COLO829 (cell line): Measurements from ENCODE around the gene MTX2.
A peak's percentile ranks its signal among the peaks of the same experiment; 100 is the strongest.
"Not testable (repeated sequence)": the region's sequence is repeated elsewhere in the genome, so short reads cannot be mapped to it uniquely, and the experiment has no call there.

Experiments used
- DNase-seq: peaks from one replicate; pipeline ENCODE4 v3.0.0; 2012; ENCODE audit warnings: low spot score

Gene MTX2

GRCh38 chr2:176291335-176291734 is 22.1 kb downstream of the MTX2 start:
- no peak for DNase-seq

DNA sequence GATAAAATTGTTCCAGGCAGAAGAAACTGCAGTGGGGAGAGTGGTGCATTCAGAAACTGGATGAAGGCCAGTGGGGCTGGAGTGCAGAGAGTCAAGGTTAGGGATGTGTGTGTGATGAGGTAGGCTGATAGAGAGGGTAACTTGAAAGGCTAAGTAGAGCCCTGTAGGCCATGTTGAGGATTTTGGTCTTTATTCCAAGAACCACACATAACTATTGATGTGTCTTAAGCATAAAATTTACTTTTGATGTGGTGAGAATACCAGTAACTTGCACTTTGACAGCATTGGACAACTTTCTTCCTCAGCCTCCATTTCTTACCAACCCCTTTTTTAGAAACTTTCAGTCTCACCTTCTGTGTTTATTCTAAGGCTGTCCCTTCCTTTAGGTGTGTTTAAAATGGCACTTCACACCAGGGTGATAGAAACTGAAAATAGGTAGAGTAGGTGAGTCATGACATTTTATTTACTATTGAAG is 22.6 kb downstream of the MTX2 start:
- DNase-seq, result no peak

- no peak for DNase-seq
Measured at GRCh38 chr2:176292608-176293007, 23.4 kb downstream of the MTX2 start.

GRCh38 chr2:176293334-176293733 is 24.1 kb downstream of the MTX2 start:
- no peak for DNase-seq

DNA sequence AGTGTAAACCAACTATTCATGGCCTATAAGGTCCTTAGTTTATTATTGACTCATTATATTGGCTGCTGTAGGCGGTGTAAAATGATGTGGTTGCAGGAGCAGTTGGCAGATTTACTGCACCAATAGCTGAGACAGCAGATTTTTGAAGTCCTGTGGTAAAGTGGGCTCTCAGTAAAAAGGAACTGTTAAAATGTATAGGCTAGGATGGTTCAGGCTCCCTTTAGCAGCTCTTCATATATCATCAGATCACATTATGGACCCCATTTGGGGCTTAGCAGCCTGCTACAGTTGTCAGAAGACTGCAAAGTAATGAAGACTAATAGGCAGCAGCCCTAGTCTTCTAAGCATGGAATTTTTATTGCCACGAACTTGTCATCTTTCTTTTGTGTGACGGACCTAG is 27.8 kb downstream of the MTX2 start:
- no peak for DNase-seq

DNA sequence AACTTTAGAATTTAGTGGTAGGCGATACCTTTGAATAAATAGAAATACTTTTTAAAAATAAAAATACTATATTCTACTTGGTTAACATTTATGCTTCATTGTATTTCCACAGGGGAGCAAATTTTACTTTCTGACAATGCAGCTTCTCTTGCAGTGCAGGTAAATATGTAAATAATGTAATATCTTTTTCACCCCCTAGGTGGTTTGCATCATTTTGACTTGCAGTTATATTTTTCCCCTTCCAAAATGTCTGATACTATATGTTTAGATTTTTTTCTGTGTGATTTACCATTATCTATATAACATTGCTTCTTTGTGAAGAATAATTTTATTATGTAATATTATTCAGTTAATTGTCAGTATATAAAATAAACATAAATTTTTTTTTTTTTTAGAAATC is 28.5 kb downstream of the MTX2 start:
- no peak for DNase-seq

DNA sequence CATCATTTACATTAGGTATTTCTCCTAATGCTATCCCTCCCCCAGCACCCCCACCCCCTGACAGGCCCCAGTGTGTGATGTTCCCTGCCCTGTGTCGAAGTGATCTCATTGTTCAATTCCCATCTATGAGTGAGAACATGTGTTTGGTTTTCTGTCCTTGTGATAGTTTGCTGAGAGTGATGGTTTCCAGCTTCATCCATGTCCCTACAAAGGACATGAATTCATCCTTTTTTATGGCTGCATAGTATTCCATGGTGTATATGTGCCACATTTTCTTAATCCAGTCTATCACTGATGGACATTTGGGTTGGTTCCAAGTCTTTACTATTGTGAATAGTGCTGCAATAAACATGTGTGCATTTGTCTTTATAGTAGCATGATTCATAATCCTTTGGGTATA is 36.8 kb downstream of the MTX2 start:
- DNase-seq, result not testable (repeated sequence)

GRCh38 chr2:176317199-176317598 is 48.0 kb downstream of the MTX2 start:
- no peak for DNase-seq

DNA sequence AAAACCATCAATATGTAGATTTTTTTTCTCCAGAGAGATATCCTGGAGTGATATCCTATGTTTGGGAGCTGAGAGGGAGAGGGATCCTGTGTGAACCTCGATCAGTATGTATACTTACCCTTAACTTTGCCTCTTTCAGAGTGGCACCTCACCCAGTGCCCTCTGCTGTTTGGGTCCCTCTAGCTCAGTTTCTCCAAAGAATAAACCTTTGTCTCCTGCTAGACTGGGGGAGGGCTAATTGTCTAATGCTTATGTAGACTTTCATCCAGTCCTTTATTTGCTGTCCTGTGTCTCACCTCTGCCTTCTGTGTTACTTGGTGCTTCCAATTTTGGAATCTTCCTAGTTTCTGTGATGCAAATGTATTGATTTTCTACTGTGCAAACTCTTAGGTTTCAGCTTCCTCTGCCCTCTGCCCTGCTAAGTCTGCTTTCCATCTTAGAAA is 48.4 kb downstream of the MTX2 start:
- DNase-seq, result no peak

GRCh38 chr2:176321916-176322315 is 52.7 kb downstream of the MTX2 start:
- DNase-seq, result peak; percentile 13

DNA sequence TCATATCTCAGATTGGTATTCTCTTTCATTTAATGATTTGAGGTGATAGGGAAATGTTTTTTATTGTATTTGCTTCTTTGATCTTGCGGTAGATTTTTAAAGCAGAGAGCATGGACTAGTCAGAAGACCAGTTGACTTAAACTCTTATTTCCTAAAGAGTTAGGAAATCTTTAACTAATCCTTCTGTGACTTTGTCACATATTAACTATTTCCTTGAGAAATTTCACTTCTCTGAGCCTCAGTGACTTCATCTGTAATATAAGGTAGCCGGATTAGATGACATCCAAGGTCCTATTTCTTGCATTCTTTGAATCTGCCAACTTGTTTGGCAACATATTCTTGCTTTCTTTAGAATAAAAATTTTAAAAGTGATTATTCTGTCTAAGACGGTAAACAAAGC is 55.6 kb downstream of the MTX2 start:
- DNase-seq, result no peak

- DNase-seq, result no peak
Measured at GRCh38 chr2:176325732-176326131, 56.5 kb downstream of the MTX2 start.

- DNase-seq, result no peak
Measured at GRCh38 chr2:176328149-176328548, 58.9 kb downstream of the MTX2 start.

DNA sequence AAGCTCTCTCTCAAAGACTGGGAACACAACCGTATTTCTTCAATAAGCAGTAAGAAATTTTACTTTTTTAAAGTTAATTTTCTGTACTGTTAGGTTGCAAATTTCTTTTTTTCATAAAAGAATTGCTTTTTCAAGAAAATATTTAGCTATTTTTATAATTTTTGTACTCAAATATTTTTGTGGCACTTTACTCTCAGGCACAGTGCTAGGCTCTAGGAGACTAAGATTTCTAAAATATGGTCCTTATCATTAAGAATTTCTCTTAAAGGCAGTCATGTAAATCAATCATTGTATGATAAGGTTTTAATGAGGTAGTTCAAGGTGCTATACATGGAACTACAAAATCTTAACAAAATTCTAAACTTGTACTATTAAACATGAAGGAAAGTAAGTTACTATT is 61.4 kb downstream of the MTX2 start:
- DNase-seq, result no peak

- DNase-seq, result no peak
Measured at GRCh38 chr2:176331646-176332045, 62.4 kb downstream of the MTX2 start.

GRCh38 chr2:176334729-176335128 is 65.5 kb downstream of the MTX2 start:
- no peak for DNase-seq

GRCh38 chr2:176338395-176338794 is 69.2 kb downstream of the MTX2 start:
- no peak for DNase-seq

GRCh38 chr2:176339208-176339607 is 70.0 kb downstream of the MTX2 start:
- DNase-seq, result no peak

DNA sequence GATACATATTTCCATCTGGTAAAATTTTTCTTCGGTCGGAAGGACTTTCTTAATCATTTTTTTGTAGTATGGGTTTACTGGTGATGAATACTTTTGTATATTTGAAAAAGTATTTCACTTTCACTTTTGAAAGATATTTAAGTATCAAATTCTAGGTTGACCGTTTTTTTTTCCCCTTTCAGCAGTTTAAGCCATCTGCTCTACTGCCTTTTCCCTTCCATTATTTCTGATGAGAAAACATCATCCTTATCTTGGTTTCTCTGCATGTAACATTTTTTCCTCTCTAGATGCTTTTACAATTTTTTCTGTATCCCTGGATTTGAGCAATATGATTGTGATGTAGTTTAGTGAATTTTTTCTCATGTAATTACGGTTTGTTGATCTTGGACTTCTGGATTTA is 87.0 kb downstream of the MTX2 start:
- DNase-seq, result no peak

DNA sequence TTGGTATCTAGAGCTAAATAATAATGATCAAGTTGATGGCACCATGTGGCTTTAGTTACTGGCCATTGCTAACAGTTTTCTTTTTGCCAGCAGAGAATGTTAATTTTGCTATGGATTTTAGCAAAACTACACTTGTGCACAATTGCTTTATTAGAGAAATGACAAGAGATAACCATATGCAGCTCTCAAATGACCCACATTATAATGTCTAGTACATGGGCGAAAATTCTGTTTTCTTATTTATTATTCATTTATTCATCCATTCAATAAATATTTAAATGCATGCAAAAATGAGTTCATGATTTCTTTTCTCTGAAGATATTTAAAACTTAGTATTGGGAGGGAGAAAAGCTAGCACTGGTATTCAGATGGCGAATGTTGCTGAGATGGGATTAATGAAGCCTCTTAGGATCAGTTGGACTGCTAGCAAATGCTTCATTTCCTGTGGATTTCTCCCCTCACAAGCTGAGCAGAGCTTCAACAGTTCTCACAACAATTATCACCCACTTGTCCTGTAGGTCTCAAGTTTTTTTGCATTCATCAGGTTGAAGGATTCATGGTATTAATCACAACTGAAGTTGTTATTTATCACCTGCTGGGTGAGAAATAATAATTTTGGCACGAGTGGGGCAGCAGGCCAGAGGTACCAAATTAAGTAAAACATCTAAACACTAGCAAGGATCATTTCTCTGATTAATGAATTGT is 95.2 kb downstream of the MTX2 start:
- DNase-seq, result no peak

DNA sequence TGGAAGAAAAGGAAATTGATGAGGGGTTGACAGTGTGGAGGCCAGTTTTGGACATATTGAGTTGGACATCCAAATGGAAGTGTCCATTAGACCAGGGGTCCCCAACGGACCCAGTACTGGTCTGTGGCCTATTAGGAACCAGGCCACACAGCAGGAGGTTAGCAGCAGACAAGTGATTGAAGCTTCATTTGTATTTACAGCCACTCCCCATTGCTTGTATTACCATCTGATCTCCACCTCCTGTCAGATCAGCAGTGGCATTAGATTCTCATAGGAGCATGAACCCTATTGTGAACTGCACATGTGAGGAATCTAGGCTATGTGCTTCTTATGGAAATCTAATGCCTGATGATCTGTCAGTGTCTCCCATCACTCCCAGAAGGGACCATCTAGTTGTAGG is 99.1 kb downstream of the MTX2 start:
- DNase-seq, result no peak

DNA sequence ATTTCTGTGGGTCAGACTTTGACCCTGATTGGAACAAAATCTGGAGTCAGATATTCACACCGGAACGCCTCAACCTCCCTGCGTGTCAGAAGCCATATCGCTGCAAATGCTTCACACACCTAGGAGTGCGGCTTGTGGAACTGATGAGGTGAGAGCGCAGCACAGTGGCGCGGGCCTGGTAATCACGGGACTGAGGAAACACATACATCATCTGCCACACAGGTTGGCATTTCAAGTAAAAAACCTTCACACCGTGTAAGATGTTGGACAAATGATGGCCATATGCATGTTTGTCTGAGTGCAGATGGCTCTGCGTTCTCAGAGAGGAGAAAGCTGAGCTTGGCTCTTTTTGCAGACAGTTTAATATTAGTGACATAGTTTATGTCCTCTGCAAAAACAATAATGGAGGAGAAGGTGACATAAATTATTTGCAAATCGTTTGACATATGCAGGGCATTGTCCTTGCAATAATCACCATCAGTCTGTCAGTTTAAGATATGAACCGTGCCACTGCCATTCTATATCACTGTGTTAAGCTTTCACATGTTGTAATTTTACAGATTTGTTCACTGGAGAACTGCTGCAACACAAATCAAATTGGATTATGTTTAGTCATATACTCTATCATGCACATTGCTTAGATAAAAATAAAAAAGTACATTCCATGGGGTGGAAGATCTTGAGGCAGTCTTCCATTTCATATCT is 101.4 kb downstream of the MTX2 start:
- DNase-seq, result no peak

- DNase-seq, result not testable (repeated sequence)
Measured at GRCh38 chr2:176373155-176373554, 103.9 kb downstream of the MTX2 start.

- DNase-seq, result no peak
Measured at GRCh38 chr2:176378323-176378722, 109.1 kb downstream of the MTX2 start.
